Measurements from ENCODE around the gene ARL3.
"Not testable (repeated sequence)": the region's sequence is repeated elsewhere in the genome, so short reads cannot be mapped to it uniquely, and the experiment has no call there.

The ARL3 gene

DNA sequence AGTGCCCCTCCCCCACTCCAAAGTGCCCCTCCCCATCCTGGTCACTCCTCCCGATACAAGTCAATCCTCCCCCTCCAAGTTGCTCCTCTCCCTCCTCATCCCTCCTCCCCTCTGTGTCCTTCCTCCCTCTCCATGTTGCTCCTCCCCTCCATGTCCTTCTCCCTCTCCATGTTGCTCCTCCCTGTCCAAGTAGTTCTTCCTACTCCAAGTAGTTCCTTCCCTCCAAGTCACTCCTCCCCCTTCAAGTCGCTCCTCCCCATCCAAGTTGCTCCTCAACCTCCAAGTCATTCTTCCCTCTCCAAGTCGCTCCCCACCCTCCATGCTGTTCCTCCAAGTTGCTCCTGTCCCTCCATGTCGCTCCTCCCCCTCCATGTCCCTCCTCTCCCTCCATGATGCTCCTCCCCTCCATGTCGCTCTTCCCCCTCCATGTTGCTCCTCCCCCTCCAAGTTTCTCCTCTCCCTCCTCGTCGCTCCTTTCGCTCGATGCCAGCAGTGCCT, 20.9 kb upstream of the ARL3 start:
- DNase-seq, result no peak

DNA sequence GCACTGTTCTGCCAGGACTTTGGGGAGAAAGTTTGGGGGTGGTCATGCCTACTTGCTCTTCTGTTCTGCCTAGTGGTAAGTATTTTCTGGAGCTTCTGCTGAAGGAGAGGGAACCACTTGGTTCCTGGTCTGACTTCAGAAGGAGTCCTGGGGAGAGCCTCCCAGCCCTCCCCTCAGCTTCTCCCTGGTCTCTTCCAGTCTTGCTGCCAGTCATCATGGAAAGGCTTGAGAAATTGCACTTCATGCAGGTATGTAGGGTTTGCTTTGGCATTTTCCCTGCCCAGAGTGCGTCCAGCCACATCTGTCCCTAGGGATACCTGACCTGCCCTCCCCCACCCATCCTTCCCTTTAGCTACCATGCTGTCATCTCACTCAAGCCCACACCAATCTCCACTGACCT, 18.5 kb upstream of the ARL3 start:
- DNase-seq, result no peak

- no peak for DNase-seq
Measured at GRCh38 chr10:102731222-102731800, 17.1 kb upstream of the ARL3 start.

- DNase-seq, result peak; percentile 29
Measured at GRCh38 chr10:102729029-102730026, 15.1 kb upstream of the ARL3 start.

DNA sequence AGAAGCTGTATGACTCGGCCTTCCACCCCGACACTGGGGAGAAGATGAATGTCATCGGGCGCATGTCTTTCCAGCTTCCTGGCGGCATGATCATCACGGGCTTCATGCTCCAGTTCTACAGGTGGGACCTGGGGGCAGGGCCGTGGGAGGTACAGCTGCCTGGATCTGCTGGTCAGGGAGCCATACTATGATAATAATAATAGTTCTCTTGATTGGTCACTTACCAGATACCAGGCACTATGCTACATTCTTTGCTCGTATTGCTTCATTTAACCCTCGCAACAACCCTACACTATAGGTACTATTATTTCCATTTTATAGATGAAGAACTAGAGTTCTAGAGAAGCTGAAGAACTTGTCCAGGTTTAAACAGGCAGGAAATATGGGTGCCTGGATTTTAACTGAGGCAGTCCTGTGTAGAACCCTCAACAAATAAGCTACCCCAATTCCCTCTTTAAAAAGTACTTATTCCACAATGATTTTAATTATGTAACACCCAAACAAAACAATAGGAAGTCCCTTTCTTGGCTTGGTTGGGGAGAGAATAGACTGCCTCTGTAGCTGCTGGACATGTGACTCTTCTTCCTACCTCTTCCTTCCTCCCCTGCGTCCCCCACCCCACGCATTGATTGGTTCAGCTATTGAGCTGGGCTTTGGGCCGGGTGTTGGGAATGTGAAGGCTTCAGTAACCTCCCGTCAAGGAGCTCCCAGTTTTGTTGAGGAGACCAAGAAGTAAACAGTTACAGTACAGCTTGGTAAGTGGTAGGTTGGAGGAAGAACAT, 13.0 kb upstream of the ARL3 start:
- no peak for DNase-seq

DNA sequence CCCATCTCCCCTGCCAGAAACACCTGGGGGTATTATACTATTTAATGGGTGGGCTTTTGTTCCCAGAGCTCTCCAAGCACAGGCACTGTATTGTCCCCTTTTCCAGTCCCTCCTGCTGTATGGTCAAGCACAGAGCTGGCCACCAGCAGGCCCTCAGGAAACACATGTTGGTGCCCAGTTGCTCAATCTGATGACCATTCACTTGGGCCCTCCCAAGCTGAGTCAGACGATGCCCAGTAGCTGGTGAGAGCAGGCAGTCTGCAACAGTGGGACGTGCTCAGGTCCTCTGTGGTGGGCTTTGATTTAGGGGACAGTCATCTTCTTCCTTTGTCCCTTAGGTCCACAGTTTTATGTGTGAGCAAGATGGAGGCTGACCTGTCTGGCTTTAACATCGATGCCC, 12.1 kb upstream of the ARL3 start:
- DNase-seq, result no peak

DNA sequence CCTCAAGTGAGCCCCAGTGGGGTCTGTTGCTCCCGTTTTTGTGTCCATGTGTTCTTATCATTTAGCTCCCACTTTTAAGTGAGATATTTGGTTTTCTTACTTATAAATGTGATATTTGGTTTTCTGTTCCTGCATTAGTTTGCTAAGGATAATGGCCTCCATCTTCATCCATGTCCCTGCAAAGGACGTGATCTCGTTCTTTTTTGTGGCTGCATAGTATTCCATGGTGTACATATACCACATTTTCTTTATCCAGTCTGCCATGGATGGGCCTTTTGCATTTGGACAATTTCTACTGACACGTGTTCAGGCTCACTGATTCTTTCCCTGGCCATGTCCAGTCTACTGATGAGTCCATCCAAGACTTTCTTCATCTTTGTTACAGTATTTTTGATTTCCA, 9.8 kb upstream of the ARL3 start:
- no peak for DNase-seq

DNA sequence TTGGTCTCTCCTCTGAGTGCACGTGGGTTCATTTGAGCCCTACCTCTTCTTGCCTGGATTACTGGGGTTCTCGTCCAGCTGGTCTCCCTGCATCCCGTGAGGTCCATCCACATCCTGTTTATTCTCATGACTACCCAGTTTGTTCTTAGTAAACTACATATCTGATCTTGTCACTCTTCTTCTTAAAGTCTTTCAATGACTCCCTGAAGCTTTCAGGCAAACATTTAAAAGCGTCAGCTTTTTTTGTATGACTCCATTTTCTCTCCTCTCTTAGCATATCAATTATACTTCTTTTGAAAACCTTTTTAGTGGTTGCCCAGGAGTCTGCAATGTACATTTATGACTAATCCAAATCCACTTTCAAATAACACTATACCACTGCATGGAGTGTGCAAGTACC, 7.8 kb upstream of the ARL3 start:
- no peak for DNase-seq

- no peak for DNase-seq
Measured at GRCh38 chr10:102720775-102721301, 6.6 kb upstream of the ARL3 start.

DNA sequence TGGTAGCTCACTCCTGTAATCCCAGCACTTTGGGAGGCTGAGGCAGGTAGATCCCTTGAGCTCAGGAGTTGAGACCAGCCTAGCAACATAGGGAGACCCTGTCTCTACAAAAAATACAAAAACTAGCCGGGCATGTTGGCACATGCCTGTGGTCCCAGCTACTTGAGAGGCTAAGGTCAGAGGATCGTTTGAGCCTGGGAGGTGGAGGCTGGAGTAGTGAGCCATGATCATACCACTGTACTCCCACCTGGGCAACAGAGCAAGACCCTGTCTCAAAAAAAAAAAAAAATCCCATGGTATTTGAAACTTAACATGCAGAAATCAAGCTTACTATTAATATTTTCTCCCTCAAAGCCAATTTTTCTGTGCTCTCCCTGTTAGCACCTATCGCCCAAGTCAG, 6.1 kb upstream of the ARL3 start:
- no peak for DNase-seq

DNA sequence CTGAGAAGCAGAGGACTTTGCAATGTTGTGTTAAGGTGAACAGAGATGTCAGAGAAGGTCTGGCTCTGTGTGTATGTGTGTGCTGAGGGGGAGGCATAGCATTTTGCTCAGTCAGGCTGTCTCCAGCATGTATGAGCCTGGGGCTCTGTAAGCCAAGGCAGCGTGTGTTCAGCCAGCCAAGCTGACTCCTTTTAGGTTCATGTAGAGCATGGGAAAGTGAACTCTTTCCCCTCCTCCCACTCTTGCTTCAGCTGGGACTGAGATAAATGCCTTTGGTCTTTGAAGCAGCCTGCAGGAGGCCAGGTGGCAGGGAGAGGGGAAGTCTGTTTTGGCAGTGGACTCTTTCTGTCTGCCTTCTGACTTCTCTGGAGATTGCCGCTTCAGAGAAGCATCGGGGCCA, 4.0 kb upstream of the ARL3 start:
- DNase-seq, result no peak

DNA sequence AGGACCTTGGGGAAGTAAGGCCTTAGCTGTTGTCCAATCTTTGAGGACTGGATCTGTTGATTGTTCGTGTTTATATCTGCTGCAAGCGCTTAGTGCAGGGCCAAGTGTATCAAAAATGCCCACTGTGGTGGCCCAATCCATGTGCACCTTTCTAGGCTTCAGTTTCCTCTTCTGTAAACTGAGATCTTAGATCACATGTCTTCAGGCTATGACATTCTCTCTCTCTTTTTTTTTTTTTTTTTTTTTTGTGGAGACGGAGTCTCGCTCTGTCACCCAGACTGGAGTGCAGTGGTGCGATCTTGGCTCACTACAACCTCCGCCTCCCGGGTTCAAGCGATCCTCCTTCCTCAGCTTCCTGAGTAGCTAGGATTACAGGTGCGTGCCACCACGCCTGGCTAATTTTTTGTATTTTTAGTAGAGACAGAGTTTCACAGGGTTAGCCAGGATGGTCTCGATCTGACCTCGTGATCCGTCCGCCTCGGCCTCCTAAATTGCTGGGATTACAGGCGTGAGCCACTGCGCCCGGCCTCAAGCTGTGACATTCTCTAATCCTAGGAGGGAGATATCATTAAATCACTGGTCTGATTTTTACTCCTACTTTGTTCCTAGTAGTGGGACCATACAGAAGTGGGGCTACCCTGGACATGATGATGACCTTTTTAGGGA, 2.8 kb upstream of the ARL3 start:
- not testable (repeated sequence) for DNase-seq

DNA sequence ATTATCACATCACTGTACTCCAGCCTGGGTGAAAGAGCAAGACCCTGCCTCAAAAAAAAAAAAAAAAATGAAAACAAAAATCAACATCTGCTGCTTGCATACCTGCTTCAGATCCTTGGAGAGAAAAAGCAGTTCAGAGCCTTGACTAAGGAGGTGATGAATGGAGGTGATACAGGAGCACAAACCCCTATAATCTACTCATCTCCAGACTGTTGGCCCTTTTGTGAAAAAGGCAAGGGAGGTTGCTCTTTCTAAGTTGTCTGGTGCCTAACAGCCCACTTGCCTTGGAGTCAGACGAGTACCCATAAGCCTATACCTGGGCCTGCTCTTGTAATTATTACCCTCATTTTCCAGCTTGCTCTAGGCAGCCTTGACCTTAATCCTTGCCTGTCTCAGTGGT, 1.7 kb upstream of the ARL3 start:
- DNase-seq, result no peak

DNA sequence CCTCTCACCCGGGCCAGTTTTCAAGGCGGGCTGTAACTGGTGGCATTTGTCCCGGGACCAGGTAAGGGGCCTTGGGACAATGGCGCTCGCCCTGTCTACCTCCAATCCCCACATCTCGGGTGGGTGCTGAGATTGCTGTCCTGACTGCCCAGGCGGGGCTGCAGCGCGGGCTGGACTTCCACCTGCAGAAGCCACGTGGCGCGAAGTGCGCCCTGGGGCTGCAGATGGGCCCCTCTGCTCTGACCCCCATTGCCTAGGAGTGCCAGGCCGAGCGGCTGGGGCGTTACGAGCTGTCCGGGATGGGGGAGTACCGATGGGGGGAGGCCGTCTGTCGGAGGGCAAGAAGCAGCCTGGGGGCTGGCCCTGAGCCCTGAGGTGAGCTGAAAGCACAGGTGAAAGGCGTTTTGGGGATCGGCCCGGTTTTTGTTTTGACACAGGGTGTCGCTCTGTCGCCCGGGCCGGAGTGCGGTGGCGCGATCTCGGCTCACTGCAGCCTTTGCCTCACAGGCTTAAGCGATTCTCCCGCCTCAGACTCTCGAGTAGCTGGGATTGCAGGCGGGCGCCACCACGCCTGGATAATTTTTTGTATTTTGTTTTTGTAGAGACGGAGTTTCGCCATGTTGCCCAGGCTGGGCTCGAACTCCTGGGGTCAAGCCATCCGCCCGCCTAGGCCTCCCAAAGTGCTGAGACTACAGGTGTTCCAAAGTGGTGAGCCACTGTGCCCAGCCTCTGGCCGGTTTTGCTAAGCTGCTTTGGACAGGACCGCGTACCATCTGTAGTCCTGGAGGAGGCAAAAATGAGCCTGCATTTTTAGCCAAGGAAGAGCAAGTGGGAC, 641 bp upstream of the ARL3 start, which contains the start of gene SFXN2:
Gene SFXN2 (plus strand): TSS at position 16 of the 835 bp plus-strand sequence. CDS start 12,001 bp downstream, outside the sequence.
- DNase-seq, result peak; percentile 31

DNA sequence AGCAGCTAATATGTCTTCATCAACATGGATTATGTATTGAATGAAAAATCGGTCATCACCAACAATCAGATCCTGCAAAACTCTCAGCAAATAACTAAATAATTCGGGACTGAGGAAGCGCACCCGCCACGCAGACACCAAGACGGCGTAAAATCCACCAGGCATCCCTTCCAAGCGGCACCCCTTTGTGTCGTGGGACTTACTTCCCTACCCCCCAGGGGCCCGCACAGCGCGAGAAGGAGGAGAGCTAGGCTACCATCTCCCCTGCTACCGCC, 721 bp downstream of the ARL3 start:
- DNase-seq, result no peak

GRCh38 chr10:102712843-102713538, 1.2 kb downstream of the ARL3 start:
- DNase-seq, result no peak

DNA sequence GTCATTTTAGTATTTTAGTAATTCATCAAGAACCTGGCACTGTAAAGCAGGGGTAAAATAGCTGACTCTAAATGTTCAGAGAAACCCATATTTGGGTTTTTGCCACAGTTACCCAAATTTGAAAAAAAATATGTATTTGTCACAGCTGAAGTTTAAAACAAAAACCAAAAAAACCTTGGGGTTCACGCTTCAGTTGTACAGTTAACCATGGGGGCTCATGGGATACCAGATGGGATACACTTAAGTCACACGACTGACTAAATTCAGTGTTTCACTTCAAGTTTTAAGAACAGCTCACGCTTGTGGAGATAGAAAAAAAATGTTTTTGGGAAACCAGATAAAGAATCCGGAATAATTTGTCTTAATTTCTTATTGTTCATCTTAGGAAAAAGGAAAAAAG, 2.1 kb downstream of the ARL3 start:
- DNase-seq, result no peak

DNA sequence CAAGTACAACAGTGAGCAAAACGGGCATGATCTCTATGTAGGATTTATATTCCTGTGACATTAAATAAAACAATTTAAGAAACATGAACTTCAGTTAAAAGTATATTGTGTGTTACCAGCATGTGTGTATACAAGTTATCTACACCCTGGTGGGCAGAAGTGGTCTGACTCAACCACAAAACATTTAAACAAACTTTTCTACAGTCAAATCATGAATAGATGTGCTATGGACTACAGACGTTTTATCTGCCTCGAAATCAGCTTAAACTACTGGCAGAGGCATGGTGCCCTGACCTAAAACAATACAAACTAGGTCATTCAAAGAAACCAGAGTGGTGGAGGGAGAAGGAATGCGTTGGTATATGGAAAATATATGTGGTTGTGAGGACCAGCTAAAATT, 3.6 kb downstream of the ARL3 start:
- no peak for DNase-seq

GRCh38 chr10:102705531-102705930, 8.7 kb downstream of the ARL3 start:
- DNase-seq, result no peak

DNA sequence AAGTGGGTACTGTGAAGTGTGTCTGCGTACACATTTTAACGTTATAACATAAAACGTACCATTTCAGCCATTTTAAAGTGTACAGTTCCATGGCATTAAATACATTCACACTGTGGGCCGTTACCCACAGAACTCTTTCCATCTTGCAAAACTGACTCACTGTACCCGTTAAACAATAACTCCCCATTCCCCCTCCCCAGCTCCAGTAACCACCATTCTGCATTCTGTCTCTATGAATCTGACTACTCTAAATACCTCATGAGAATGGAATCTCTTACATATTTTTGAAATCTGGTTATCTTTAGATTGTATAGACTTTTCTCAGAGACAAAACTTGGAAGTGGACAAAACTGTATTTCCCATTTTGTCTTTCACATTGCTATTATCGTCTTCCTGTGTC, 9.3 kb downstream of the ARL3 start:
- DNase-seq, result no peak

DNA sequence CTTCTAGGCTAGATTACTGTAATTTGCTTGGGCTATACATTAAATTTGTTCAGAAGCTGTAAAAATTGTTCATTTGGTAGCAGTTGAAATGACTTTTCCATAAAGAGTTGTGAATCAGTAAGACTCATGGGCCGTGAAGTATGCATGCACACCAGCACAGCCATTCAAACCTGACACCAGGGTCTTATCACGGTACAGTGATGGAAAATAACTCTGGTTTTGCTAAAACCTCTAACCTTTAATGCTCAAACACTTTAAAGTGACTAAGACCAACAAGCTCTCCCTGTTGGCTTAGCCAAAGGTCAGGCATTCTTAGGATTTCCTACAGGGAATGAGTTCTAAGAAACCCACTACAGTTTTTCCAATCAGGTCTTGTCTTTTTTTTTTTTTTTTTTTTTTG, 11.5 kb downstream of the ARL3 start:
- DNase-seq, result no peak
